ENCODE measurements around the gene SCLY. TPM values are rescaled to one million over a fixed set of nuclear protein-coding genes. Genes with fewer than 3 reads are reported as not detected.
"Not testable (repeated sequence)": the region's sequence is repeated elsewhere in the genome, so short reads cannot be mapped to it uniquely, and the experiment has no call there.

SCLY gene
- total RNA-seq, result 8.8 TPM
- long read RNA-seq, transcript SCLY-201 (12 exons, 2,562 nt), result major isoform, 5 of 11 reads
- long read RNA-seq, partial matches to known transcripts, result 1 of 11 reads
- long read RNA-seq, other reads (novel, unspliced or antisense), result 3 of 11 reads

GRCh38 chr2:238060542-238061314, at the start of gene SCLY:
SCLY (plus strand) TSS chr2:238061001; CDS start chr2:238061055, 54 bp downstream.
- DNase-seq (ENCODE audit: low spot score), result peak; percentile 99
- intact Hi-C loops (cut with DNase I), result loop anchor here (2.0 to 10.0 kb wide), 6 partner anchors 77 to 202 kb away; partner anchors contain the start of genes HES6, ILKAP, KLHL30 and RAMP1

GRCh38 chr2:238013806-238014205, 47.0 kb upstream of the SCLY start:
- DNase-seq (ENCODE audit: low spot score), result no peak
- intact Hi-C loops (cut with DNase I), result no loop called here

- intact Hi-C loops (cut with DNase I), result loop anchor here (5.0 kb wide), 1 partner anchor 158 kb away; the partner anchor contains the start of gene RAMP1
- no peak for DNase-seq (ENCODE audit: low spot score)
Observed at GRCh38 chr2:238015705-238016104, 45.1 kb upstream of the SCLY start.

GRCh38 chr2:238016526-238016925, 44.3 kb upstream of the SCLY start:
- intact Hi-C loops (cut with DNase I), result loop anchor here (5.0 kb wide), 1 partner anchor 159 kb away; the partner anchor contains the start of gene RAMP1
- DNase-seq (ENCODE audit: low spot score), result no peak

GRCh38 chr2:238019962-238020361, 40.8 kb upstream of the SCLY start:
- intact Hi-C loops (cut with DNase I), result loop anchor here (5.0 kb wide), 1 partner anchor 163 kb away; the partner anchor contains the start of gene RAMP1
- DNase-seq (ENCODE audit: low spot score), result no peak

- intact Hi-C loops (cut with DNase I), result no loop called here
- no peak for DNase-seq (ENCODE audit: low spot score)
Observed at GRCh38 chr2:238020816-238021215, 40.0 kb upstream of the SCLY start.

- intact Hi-C loops (cut with DNase I), result no loop called here
Observed at GRCh38 chr2:238021327-238021726, 39.5 kb upstream of the SCLY start.

GRCh38 chr2:238022594-238023157, 38.1 kb upstream of the SCLY start:
- intact Hi-C loops (cut with DNase I), result no loop called here
- DNase-seq (ENCODE audit: low spot score), result no peak

More at GRCh38 chr2:238021327-238021726, 39.5 kb upstream of the SCLY start:
- DNase-seq (ENCODE audit: low spot score), result no peak

GRCh38 chr2:238023608-238024007, 37.2 kb upstream of the SCLY start:
- no peak for DNase-seq (ENCODE audit: low spot score)
- intact Hi-C loops (cut with DNase I), result no loop called here

- no peak for DNase-seq (ENCODE audit: low spot score)
Observed at GRCh38 chr2:238024986-238025385, 35.8 kb upstream of the SCLY start.

GRCh38 chr2:238025741-238026360, 35.0 kb upstream of the SCLY start:
- intact Hi-C loops (cut with DNase I), result no loop called here
- no peak for DNase-seq (ENCODE audit: low spot score)

More at GRCh38 chr2:238024986-238025385, 35.8 kb upstream of the SCLY start:
- intact Hi-C loops (cut with DNase I), result no loop called here

GRCh38 chr2:238027058-238027457, 33.7 kb upstream of the SCLY start:
- DNase-seq (ENCODE audit: low spot score), result no peak
- intact Hi-C loops (cut with DNase I), result no loop called here

- DNase-seq (ENCODE audit: low spot score), result no peak
- intact Hi-C loops (cut with DNase I), result no loop called here
Observed at GRCh38 chr2:238027591-238028415, 33.0 kb upstream of the SCLY start.

GRCh38 chr2:238029853-238030252, 30.9 kb upstream of the SCLY start:
- intact Hi-C loops (cut with DNase I), result no loop called here
- no peak for DNase-seq (ENCODE audit: low spot score)

GRCh38 chr2:238030422-238031155, 30.2 kb upstream of the SCLY start:
- no peak for DNase-seq (ENCODE audit: low spot score)
- intact Hi-C loops (cut with DNase I), result no loop called here

GRCh38 chr2:238031751-238032150, 29.1 kb upstream of the SCLY start:
- intact Hi-C loops (cut with DNase I), result no loop called here
- DNase-seq (ENCODE audit: low spot score), result no peak

- intact Hi-C loops (cut with DNase I), result no loop called here
- no peak for DNase-seq (ENCODE audit: low spot score)
Observed at GRCh38 chr2:238032755-238033337, 28.0 kb upstream of the SCLY start.

- intact Hi-C loops (cut with DNase I), result not testable (repeated sequence)
Observed at GRCh38 chr2:238033991-238034390, 26.8 kb upstream of the SCLY start.

More at GRCh38 chr2:238033991-238034390, 26.8 kb upstream of the SCLY start:
- DNase-seq (ENCODE audit: low spot score), result not testable (repeated sequence)
